Lung (tissue), 12 donors: Measurements from ENCODE around the gene MAPKAP1. TPM values are rescaled to one million over a fixed set of nuclear protein-coding genes. Genes with fewer than 3 reads are reported as not detected.

Experiments used
- ATAC-seq: fragments of 200-7000 bp; cut with Tn5 transposase; one replicate; pipeline ENCODE4 v1.9.1; 2020; ENCODE audit warnings: moderate number of reproducible peaks; ENCODE audit not compliant: insufficient read depth, low FRiP score
- DNase-seq, 3 donors: peaks; one replicate each; pipeline ENCODE4 v3.0.0-alpha.2; 2013 to 2017
- H3K27ac ChIP-seq, 2 donors: one replicate each; pipeline ENCODE4 v1.5.1; 2013; ENCODE audit warnings: mild to moderate bottlenecking in 2 of 2, moderate library complexity in 2 of 2, control low read depth in 1 of 2, inconsistent platforms in 1 of 2, low read depth in 1 of 2, low read length in 1 of 2
- H3K27me3 ChIP-seq, 3 donors: one replicate each; pipeline ENCODE4 v1.5.1; 2013; ENCODE audit warnings: low read length in 2 of 3; ENCODE audit not compliant: control insufficient read depth in 3 of 3, insufficient read depth in 3 of 3
- H3K36me3 ChIP-seq, 4 donors: one replicate each; pipeline ENCODE4 v1.5.1; 2013; ENCODE audit warnings: low read length in 4 of 4, mild to moderate bottlenecking in 1 of 4, moderate library complexity in 1 of 4; ENCODE audit not compliant: control insufficient read depth in 4 of 4, insufficient read depth in 4 of 4
- H3K4me1 ChIP-seq, 5 donors: one replicate each; pipeline ENCODE4 v1.5.1; 2013; ENCODE audit warnings: low read length in 5 of 5, mild to moderate bottlenecking in 2 of 5, moderate library complexity in 1 of 5; ENCODE audit not compliant: control insufficient read depth in 5 of 5, insufficient read depth in 5 of 5
- H3K4me3 ChIP-seq: one replicate; pipeline ENCODE4 v1.5.1; 2013; ENCODE audit warnings: mild to moderate bottlenecking, control low read depth, moderate library complexity
- H3K9ac ChIP-seq, 2 donors: one replicate each; pipeline ENCODE4 v1.5.1; 2013; ENCODE audit warnings: low read length in 2 of 2, control low read depth in 1 of 2; ENCODE audit not compliant: insufficient read depth in 1 of 2
- H3K9me3 ChIP-seq, 4 donors: one replicate each; pipeline ENCODE4 v1.5.1; 2013; ENCODE audit warnings: low read length in 3 of 4, mild to moderate bottlenecking in 1 of 4, moderate library complexity in 1 of 4; ENCODE audit not compliant: control insufficient read depth in 4 of 4, insufficient read depth in 3 of 4
- WGBS, 2 donors: extraction: QIAGEN DNeasy Blood & Tissue Kit; methylation state at CpG; one replicate each; pipeline ENCODE4 v1.1.7; 2013; 5-methylcytosine and 5-hydroxymethylcytosine counted together
- polyA plus RNA-seq, 2 donors: library from polyadenylated mRNA; stranded (reverse); fragments of 200-250 nt; gene quantifications; one replicate each; pipeline ENCODE4 v1.2.1, GENCODE V29; 2013
- total RNA-seq, 2 donors: library from RNA; depleted of rRNA in 1 of 2; stranded (reverse); fragments of >200 nt in 1 of 2; gene quantifications; one replicate each; pipeline ENCODE4 v1.2.1, GENCODE V29; 2014 to 2021
- TF ChIP-seq, protein P1 (sequence below): IDR thresholded peaks from 2 replicates; pipeline ENCODE4 v1.5.1; 2012; ENCODE audit warnings: mild to moderate bottlenecking; ENCODE audit errors: control extremely low read depth, extremely low read depth
- donor health status: control.
- donor health status: control.
- donor health status: Bipolar disorder and iron deficiency.
- donor health status: healthy.
- donor health status: DM: yes; HTN: yes; CAD: no.

Gene MAPKAP1
- total and polyA plus RNA-seq, 4 donors, result 53.0 to 83.3 (median 66.7) TPM

DNA sequence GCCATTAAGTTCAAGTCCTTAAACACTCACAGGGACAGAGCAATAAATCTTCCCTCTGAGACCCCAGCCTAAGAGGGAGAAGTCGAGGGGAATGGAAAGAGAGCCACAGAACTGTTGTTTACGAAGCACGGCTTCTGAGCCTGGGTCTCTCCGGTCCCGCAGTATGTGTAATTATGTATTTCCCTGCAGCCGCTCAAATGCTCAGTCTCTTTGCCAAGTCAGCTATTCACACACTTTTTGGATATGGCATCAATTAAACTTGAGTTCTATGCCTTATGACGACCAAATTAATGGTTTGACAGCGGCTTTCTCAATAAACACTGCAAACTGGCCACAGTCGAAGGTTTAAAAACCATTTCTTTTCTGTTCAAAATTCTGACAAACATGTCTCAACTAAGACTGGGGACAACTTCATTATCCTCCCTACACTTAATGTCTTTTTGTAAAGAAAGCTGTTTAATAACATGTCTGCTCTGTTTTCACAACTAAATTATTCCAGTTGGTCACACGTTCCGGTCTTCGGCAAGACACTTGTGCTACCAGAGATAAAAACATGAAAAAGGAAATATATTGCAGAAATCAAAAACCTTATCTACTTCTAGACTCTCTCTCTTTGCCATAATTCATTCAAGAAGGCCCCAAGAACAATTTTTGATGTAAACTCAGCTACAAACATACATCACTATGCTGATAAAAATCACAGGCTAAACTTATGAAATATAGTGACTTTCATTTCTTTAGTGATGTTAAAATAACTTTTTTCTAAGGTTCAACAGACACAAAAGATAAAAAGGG lies 242.2 kb downstream of the MAPKAP1 start:
- peaks cover 4 to 50% (median 14%) of the 10 kb centered on the region in 5 donors for H3K4me1 ChIP-seq
- DNase-seq, result peak in 2 of 3 donors; percentile 67 to 76
- no peak overlapping the region for H3K9ac ChIP-seq
- TF ChIP-seq, protein P1, sequence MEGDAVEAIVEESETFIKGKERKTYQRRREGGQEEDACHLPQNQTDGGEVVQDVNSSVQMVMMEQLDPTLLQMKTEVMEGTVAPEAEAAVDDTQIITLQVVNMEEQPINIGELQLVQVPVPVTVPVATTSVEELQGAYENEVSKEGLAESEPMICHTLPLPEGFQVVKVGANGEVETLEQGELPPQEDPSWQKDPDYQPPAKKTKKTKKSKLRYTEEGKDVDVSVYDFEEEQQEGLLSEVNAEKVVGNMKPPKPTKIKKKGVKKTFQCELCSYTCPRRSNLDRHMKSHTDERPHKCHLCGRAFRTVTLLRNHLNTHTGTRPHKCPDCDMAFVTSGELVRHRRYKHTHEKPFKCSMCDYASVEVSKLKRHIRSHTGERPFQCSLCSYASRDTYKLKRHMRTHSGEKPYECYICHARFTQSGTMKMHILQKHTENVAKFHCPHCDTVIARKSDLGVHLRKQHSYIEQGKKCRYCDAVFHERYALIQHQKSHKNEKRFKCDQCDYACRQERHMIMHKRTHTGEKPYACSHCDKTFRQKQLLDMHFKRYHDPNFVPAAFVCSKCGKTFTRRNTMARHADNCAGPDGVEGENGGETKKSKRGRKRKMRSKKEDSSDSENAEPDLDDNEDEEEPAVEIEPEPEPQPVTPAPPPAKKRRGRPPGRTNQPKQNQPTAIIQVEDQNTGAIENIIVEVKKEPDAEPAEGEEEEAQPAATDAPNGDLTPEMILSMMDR, result no peak
- no peaks in the 10 kb centered on the region for H3K27me3 ChIP-seq
- 80 to 86% methylated on average over 12 of the region's 12 CpGs for WGBS, 2 donors
- peaks cover 0 to 8% (median 0%) of the 10 kb centered on the region in 4 donors for H3K36me3 ChIP-seq
- H3K27ac ChIP-seq, result no peak overlapping the region
- peaks cover 0 to 2% (median 0%) of the 10 kb centered on the region in 4 donors for H3K9me3 ChIP-seq
- no peak for ATAC-seq
- no peak overlapping the region for H3K4me3 ChIP-seq

DNA sequence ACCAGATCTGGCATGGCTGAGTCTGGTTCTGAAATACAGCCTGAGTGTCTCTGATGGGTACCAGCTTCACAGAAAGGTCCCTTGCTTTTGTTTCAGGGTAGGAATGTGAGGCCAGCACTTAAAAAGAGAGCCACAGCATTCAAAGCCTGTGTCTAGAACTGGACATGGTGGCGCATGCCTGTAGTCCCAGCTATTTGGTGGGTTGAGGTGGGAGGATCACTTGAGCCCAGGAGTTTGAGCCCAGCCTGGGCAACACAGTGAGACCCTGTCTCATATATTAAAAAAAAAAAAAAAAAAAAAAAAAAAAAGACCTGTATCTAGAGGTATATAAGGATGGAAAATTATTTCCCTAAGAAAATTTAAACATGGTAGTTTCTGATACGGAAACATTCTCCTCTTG lies 243.1 kb downstream of the MAPKAP1 start:
- H3K9ac ChIP-seq, result no peak overlapping the region
- peaks cover 0 to 8% (median 0%) of the 10 kb centered on the region in 4 donors for H3K36me3 ChIP-seq
- TF ChIP-seq, protein P1, result no peak
- H3K4me3 ChIP-seq, result no peak overlapping the region
- peaks cover 0 to 2% (median 0%) of the 10 kb centered on the region in 4 donors for H3K9me3 ChIP-seq
- H3K4me1 ChIP-seq, result peaks cover 4 to 50% (median 14%) of the 10 kb centered on the region in 5 donors
- ATAC-seq, result no peak
- H3K27me3 ChIP-seq, result no peaks in the 10 kb centered on the region
- WGBS, 2 donors, result 99 to 100% methylated on average over 2 of the region's 2 CpGs
- H3K27ac ChIP-seq, result no peak overlapping the region
- peak in 1 of 3 donors; percentile 48 for DNase-seq

DNA sequence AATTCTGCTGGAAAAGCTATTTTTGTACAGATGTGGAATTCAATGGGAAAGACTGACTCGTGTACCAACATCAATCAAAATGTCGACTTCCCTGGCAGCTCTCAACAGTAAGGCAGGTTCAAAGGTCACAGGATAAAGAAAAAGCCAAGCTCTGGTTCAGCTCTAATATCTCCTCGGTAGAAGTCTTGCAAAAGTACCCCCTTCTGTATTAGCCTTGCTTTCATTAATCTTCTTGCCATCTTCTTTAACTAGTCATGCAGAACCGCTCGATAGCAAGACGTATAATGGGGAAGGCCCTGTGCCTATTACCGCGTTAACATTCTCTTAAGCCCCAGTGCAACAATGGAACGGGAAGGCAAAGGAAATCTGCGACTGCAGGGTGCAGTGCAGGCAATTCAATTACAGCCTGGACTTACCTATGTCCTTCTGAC lies 244.1 kb downstream of the MAPKAP1 start:
- no peak overlapping the region for H3K4me3 ChIP-seq
- peaks cover 0 to 2% (median 0%) of the 10 kb centered on the region in 4 donors for H3K9me3 ChIP-seq
- peaks cover 3 to 50% (median 14%) of the 10 kb centered on the region in 5 donors for H3K4me1 ChIP-seq
- no peak for ATAC-seq
- H3K9ac ChIP-seq, result no peak overlapping the region
- TF ChIP-seq, protein P1, result no peak
- peak in 1 of 3 donors; percentile 43 for DNase-seq
- H3K27me3 ChIP-seq, result no peaks in the 10 kb centered on the region
- 74 to 85% methylated on average over 10 of the region's 10 CpGs for WGBS, 2 donors
- peaks cover 0 to 8% (median under 1%) of the 10 kb centered on the region in 4 donors for H3K36me3 ChIP-seq
- H3K27ac ChIP-seq, result no peak overlapping the region
